GM18502 (cell line): ENCODE data around the gene CALY.

Experiments
- ATAC-seq: cut with Tn5 transposase; IDR thresholded peaks from one replicate; pipeline ENCODE4 v1.9.1; 2021; ENCODE audit warnings: mild to moderate bottlenecking; ENCODE audit not compliant: unreplicated experiment, poor library complexity

The CALY gene

DNA sequence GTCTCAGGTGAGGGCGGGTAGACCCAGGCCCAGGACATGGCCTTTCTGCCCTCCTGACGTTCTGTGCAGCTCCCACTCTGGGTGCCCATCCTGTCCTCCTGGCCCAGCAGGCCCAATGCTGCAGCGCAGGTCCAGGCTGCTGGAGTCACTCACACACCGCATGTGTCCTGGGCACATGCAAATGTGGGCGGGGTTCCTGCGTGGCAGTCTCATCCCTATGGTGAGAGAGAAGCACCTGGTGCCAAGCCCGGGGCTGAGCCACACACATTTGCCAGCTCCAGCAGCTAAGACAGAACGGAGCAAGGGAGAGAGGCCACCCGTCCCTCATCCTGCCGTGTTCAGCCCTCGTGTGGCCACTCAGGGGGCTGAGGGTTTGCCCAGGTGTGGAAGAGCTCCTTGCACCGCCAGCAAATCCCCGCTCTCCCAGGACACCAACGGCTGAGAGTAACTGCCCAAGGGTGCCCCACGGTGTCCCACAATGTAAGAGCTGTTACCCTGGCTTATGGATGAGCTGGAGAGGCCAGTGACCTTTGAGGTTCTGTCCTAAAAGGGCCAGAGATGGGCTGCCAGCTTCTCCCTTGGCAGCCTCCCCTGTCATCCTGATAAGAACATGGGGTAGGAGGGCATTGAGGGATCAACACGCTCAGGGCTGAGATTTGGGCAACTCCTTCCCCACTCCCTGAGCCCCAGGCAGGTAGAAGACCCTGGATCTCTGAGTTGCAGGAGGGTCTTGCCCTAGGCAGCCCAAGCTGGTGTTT, 16.7 kb upstream of the CALY start:
- ATAC-seq = no peak

DNA sequence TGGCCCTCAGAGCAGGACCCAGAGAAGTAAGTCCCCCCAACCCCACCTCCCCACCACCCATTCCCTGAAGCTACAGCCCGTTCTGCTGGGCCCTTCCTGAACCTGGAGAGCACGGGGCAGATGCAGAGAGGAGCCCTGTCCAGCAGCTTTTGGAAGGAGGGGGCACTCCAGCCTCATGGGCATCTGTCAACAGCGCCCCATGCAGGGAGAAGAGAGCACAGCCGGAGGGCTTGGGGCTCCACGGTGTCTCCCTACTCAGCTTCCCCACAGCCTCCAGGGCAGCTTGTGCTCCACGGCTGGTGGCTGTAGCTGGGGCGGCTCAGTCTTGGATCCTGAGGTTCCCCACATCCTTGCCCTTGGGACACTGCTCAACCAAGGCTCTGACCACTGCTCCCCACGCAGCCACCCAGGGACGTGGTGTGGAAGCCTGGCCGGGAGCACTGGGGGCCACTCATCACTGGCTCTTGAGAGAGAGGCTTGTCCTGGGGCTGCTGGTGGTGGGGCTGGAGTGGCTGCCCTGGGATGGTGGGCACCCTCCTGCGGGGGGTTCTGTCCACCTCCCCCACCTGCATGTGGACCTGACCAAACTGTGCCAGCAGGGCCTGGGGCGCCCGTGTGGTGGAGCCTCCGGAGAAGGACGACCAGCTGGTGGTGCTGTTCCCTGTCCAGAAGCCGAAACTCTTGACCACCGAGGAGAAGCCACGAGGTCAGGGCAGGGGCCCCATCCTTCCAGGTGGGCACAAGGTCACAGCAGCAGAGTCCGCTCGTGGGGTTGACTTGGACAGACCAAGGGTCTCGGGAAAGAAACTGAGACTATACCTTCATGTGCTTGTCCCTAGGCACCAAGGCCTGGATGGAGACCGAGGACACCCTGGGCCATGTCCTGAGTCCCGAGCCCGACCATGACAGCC, 15.0 kb upstream of the CALY start:
- no peak for ATAC-seq

DNA sequence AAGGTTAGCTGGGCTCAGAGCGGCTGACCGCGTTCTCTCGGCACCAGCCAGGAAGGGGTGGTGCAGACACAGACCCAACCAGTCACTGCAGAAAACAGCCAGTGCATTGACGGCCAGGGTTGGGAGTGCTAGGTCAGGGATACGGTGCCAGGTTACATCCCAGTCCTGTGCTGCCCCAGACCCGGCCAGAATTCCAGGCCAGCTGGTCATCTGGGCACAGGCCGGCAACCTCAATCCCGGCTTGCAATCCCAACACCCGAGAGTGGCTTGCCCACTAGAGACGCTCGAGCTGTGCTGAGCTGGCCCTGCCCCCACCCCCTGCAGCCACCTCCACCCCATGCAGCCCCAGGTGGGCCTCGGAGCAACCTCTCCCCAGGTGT, 14.2 kb upstream of the CALY start:
- no peak for ATAC-seq

DNA sequence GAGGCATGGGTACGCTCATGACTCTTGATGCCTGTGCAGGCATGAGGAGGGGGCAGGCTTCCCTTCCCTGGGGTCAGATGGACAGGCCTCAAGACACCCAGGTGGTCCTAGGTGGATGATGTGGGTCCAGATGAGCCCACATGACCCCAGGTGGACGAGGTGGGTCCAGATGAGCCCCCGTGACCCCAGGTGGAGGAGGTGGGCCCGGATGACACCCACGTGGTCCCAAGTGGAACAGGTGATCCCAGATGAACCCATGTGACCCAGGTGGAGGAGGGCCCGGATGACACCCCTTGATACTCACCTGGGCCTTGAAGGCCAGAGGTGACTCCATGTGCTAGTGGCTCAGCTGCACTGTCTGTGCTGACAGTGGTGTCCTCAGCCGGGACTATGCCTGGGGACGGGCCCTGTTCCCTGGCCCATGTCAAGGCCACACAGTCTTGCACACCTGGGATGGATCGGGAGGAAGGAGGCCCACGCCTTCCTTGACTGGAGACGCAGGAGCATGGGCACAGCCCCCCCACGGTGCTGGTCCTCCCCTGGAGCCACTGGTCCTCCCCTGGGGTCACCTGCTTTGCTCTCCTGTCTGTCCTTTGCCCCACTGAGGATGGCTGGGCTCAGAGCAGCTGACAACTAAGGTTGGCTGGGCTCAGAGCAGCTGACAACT, 13.7 kb upstream of the CALY start:
- ATAC-seq = no peak

DNA sequence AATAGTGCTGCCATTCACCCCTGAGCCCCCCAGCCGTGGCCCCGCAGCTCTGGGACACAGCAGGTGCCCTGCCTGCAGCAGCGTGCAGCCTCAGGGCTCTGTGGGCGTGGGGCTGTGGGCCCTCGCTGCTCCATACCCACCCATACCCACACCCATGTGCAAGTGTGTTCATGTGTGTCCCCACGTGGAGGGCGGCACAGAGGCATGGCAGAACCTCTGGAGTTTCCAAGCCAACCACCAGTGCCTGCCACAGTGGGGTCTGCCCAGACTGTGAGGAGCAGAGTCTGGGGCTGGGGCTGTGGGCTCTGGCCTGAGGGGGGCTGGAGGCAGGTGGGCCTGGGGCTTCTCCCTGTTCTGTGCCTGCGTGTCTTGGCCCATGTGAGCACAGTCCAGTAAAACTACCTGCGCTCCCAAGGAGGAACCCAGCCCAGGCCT, 12.9 kb upstream of the CALY start:
- no peak for ATAC-seq

DNA sequence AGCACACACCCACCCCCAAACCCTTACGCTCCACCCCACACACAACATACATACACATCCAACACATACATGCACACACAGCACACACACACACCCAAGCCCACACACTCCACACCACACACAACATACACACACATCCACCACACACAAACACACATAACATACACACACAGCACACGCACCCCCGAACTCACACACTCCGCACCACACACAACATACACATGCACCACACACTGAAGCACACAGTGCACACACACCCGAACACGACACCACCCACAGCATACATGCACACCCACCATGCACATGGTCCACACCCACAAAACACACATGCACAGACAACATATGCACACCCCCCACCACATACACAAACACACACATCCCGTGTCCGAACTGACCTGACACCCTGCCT, 12.5 kb upstream of the CALY start:
- ATAC-seq = no peak

DNA sequence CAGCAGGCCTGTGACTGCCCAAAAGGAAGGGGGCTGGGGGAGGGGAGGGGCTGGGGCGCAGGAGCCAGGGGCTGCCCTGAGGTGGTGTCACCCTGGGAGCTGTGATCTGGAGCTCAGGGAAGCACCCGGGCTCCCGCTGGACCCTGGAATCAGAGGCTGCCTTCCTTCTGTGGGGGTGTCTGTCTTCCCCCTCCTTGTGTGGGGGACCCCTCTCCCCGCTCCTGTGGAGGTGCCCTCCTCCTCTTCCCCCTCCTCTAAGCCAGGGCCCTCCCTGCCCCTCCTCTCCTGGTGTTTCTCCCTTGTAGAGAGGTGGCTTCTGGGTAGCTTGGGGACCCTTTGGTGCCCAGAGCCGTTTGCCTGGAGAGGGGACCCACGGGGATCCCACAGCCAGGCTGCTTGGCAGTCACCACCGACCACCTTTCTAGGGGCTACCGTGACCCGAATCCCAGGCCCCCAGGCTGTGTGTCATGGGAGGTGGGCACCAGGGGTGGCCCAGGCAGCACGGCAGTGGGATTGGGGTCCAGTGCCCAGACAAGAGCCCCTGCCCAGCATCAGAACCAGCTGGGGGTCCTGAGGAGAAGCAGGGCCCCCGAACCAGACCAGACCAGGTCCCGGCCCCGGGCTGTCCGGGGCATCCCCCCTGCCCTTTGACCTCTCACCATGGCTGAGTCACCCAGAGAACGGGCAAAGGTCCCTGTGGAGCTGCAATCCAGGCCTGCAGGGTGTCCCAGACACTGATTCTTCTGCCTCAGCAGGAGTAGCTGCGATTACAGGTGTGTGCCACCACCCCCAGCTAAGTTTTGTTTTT, 11.2 kb upstream of the CALY start:
- ATAC-seq = no peak

DNA sequence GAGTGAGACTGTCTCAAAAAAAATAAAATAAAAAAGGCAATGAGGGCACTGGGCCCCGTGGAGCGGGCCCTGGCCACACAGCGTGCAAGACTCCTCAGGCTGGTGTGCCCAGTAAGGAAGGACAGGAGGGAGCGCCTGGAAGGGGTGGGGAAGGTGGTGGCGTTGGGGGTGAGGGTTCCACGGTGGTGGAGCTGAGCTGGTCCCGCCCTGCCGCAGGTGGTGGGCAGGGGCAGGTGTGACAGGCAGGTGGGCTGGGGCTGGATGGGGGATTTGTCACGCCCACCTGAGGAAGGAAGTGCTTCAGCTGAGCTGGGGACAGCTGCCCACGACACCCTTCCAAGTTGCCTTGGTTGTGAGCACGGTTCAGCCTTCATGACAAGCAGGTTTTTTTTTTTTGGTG, 9.7 kb upstream of the CALY start:
- no peak for ATAC-seq

DNA sequence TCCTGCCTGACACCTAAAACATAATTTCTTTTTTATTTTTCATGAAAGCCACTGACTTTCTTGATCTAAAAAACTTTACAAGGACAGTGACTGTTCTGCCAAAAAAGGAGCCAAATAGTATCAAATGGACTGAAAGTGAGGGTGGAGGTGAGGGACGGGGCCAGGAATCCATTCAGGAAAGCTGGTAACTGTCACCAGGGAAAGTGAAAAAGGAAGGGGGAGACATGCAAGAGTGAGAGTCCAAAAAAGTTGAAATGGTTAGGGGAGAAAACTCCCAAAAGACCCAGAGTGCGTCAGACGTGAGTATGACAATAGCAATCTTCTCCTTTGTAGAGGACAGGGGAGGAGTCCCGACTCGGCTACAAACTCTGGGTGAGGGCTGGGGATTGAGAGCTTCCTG, 7.5 kb upstream of the CALY start:
- ATAC-seq = no peak

DNA sequence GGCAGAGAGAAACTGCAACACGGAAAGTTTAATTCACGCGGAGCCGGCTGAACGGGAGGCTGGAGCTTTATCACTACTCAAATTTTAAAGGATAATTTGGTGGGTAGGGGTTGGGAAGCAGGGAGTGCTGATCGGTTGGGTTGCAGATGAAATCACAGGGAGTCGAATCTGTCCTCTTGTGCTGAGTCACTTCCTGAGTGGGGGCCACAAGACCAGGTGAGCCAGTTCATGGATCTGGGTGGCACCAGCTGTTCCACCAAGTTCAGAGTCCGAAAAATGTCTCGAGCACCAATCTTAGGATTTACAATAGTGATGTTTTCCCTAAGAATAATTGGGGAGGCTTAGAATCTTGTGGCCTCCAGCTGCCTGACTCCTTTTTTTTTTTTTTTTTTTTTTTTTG, 6.9 kb upstream of the CALY start:
- no peak for ATAC-seq

DNA sequence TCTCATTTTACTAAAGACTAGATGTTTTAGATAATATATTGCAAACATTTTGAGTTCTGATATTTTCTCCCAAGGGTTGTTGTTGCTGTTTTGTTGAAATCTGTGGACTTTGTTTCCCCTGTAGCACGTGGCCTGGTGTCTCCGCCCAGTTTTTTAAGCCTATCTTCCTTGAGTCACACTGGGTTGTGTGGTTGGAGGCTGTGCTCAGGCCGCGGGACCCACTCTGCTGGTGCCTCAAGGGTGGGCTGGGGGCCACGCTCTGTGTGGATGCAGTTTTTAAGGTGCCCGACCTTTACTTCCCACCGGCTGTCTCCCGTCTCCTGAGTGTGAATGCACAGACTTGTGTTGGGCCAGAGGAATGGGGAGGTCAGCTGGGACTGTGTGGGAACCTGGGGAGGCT, 6.2 kb upstream of the CALY start:
- no peak for ATAC-seq

DNA sequence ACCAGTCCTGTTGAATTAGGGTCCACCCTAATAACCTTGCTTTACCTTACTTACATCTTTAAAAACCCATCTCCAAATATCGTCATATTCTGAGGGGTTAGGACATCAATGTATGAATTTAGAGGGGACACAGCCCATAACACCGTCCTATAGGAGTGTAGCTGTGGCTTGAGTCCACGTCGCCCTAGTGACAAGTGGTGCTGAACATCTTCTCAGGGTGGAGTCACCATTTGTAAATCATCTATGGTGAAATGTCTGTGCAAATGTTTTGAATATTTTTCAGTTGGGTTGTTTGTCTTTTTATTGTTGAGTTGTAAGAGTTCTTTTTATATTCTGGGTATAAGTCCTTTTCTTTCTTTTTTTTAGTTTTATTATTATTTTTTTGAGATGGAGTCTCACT, 5.3 kb upstream of the CALY start:
- ATAC-seq = no peak

DNA sequence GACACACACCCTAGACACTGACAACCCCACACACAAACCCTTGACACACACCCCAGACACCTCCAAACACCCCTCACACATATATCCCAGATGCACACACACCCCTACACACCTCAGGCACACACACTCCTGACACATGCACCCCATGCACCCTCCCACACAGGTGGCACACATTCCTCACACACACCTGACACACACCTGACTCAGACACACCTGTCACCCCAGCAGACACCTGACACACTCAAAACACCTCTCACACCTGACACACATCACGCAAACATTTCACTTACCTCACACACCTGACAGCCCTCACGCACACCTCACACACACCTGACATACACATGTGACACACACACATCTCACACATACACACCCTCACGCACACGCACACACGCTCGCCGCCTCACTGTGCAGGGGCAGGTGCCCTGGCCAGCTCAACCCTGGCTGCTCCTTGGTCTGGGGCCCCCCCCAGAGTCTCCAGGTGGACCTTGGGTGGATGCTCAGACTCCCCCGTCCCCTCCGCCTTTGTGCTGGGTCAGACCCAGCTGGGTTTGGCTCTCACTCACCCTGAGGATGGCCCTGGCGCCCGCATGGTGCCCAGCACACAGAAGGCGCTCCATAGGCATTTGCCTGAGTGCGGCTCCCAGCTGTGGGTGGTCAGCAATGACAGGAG, 3.1 kb upstream of the CALY start:
- ATAC-seq = no peak

DNA sequence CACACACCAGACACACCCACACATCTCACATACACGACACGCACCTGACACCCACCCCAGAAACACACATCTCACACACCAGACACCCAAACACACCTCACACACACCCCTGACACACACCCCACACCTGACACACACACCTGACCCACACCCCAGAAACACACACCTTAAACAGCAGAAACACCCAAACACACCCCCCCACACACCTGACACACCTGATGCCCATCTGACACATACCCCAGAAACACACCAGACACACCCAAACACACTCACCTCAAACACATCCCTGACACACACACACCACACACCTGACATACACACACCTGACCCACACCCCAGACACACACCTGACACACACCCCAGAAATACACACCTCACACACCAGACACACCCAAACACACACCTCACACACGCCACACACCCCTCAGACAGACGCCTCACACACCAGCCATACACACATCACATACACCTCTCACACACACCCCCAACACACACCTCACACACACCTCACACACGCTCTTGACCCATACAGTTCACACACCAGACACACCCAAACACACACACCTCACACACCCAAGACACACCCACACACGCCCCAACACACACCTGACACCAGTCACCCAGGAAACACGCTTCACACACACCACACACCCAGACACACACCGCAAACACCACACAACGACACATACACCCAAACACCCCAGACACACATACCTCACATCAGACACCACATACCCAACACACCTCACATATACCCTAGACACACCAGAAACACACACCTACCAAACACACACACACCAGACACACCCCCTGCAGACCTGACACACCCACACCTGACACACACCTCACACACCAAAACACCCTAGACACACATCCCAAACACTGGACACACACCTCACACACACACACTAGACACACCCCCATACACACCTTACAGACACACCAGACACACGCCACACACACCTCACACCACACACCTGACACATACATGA, 1.7 kb upstream of the CALY start:
- no peak for ATAC-seq

DNA sequence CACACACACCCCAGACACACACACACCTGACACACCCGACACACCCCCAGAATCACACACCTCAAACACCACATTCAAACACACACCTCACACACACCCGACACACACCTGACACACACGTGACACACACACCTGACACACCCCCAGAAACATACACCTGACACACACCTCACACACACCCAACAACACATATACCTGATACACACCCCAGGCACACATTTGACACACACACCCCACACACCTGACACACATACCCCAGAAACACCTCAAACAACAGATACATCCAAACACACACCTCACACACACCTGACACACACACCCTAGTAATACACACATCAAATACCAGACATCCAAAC, 652 bp upstream of the CALY start:
- ATAC-seq = no peak

DNA sequence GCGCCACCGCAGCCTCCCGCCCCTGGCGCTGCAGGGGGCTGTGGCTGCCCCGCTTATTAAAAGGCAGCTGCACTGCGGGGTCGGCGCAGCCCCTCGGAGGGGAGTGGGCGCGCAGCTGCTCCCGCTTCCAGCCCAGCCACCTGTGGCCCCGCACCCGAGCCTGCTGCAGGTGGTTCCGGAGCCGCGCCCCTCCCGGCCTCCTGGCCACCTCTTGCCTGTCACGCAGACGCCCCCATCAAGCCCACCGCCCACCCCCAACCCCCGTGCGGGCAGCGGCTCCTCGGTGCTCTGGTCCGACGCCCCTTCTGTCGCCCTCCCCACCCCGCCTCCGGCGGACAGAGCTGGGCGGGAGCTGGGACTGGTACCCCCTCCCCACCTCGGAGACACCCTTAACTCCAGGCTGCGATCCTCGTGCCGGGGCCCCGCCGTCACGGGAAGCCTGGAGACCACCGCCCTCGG, 549 bp downstream of the CALY start:
- no peak for ATAC-seq

DNA sequence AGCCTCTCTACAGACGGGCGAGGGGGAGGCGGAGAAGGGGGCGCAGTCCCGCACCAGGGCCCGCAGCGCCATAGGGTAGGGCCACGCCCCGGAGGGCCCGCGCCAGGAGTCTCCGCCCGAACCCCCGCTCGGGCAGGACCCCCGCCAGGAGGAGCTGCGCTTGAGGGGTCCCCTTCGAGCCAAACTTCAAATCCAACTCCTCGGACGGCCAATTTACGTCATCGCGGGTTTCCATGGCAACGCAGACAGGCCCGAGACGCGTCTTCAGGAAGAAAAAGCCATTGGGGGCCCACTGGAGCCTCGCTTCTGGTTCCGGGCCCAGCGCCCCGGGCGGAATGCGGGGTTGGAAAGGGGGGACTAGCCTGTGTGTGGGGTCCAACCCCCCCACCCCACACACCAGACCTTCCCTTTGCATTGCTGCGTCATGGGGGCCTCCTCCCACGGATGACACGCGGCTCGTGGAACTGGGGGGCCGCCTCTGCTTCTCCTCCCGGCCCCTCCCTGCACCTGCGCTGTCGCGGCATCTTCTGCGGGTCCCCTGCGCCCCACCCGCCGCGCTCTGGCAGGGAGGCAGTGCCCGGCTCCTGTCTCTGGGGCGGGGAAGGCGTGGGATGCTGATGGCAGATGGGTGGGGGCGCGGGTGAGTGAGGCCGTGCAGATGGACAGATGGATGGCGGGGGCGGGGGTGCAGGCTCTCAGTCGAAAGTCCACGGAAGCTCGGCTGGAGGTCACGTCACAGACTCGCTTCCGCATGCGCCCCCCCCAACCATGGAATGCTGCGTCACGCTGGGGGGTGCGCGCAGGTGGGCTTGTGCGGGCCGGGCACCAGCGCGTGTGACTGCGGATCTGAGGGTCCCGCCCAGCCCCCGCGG, 1.2 kb downstream of the CALY start:
- no peak for ATAC-seq
